Central memory CD8-positive, alpha-beta T cell (primary cell): ENCODE measurements around the gene GET3.
"Not testable (repeated sequence)": the region's sequence is repeated elsewhere in the genome, so short reads cannot be mapped to it uniquely, and the experiment has no call there.

Experiments
- ATAC-seq: fragments of 150-1000 bp; cut with Tn5 transposase; replicated peaks from 2 replicates; pipeline ENCODE4 v1.10.0; 2022; ENCODE audit warnings: mild to moderate bottlenecking, moderate FRiP score, moderate number of reproducible peaks; ENCODE audit not compliant: poor library complexity, severe bottlenecking; ENCODE audit errors: extremely low read depth
- DNase-seq, 2 donors: peaks; one replicate each; pipeline ENCODE4 v3.0.0; 2021; ENCODE audit warnings: low spot score in 2 of 2
- H3K27ac Mint-ChIP-seq: one replicate; pipeline ENCODE4 v1.8.0; 2022; ENCODE audit warnings: low read depth, mild to moderate bottlenecking, moderate library complexity, mixed read lengths
- H3K27me3 Mint-ChIP-seq: one replicate; pipeline ENCODE4 v1.8.0; 2022; ENCODE audit warnings: mixed read lengths
- H3K36me3 Mint-ChIP-seq: one replicate; pipeline ENCODE4 v1.8.0; 2022; ENCODE audit warnings: mild to moderate bottlenecking, moderate library complexity, mixed read lengths; ENCODE audit not compliant: insufficient read depth
- H3K4me1 Mint-ChIP-seq: one replicate; pipeline ENCODE4 v1.8.0; 2022; ENCODE audit warnings: mixed read lengths
- H3K4me3 Mint-ChIP-seq: one replicate; pipeline ENCODE4 v1.8.0; 2022; ENCODE audit warnings: mild to moderate bottlenecking, moderate library complexity, mixed read lengths
- H3K9me3 Mint-ChIP-seq: one replicate; pipeline ENCODE4 v1.8.0; 2022; ENCODE audit warnings: mixed read lengths

Gene GET3

GRCh38 chr19:12736995-12737834 is at the start of gene GET3:
Gene GET3, plus strand, starts transcription at chr19:12737497. Its CDS starts 9 bp downstream, at chr19:12737506.
- no peaks in the 10 kb centered on the region for H3K27me3 Mint-ChIP-seq
- H3K36me3 Mint-ChIP-seq = peaks cover 26% of the 10 kb centered on the region
- H3K4me3 Mint-ChIP-seq = peak within 1 kb of the TSS; percentile 93
- peak within 1 kb of the TSS; percentile 61 for H3K27ac Mint-ChIP-seq
- ATAC-seq (peak; percentile 88), DNase-seq (peak; percentile 54 to 72)
- H3K4me1 Mint-ChIP-seq = peaks cover 40% of the 10 kb centered on the region
- H3K9me3 Mint-ChIP-seq = no peaks in the 10 kb centered on the region

GRCh38 chr19:12689012-12689411 is 48.3 kb upstream of the GET3 start:
- H3K27ac Mint-ChIP-seq = no peak overlapping the region
- ATAC-seq (no peak), DNase-seq (no peak)
- peaks cover 2% of the 10 kb centered on the region for H3K36me3 Mint-ChIP-seq
- H3K4me3 Mint-ChIP-seq = no peak overlapping the region
- no peaks in the 10 kb centered on the region for H3K4me1 Mint-ChIP-seq
- H3K27me3 Mint-ChIP-seq = no peaks in the 10 kb centered on the region
- H3K9me3 Mint-ChIP-seq = no peaks in the 10 kb centered on the region

DNA sequence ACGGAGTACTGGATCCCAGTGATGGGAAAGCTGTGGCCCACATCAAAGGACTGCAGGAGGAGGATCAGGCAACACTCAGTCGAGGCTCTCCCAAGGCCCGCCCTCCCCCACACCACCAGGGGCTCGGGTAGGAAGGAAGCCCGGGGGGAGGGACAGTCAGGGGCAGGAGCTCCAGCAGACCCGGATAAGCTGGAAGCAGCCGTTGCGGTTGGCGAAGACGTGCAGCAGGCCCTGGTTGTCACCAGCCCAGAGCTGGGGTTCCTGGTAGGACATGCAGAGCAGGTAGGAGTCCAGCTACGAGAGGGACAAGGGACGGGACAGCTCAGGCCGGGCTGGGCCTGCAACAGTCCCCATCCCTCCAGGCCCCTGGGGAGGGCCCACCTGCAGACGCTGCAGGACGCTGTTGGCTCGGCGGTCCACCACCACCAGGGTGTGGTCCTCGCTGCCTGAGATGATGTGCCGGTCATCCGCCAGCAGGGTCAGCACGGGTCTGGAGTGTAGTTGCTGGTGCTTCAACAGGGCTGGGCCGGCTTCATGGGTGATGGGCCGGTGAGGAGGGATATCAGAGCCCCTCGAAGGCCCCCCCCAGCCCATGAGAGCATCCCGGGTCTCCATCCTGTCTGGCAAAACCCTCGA is 47.6 kb upstream of the GET3 start:
- H3K4me3 Mint-ChIP-seq = no peak overlapping the region
- H3K9me3 Mint-ChIP-seq = no peaks in the 10 kb centered on the region
- ATAC-seq (no peak), DNase-seq (no peak)
- H3K36me3 Mint-ChIP-seq = no peaks in the 10 kb centered on the region
- H3K4me1 Mint-ChIP-seq = no peaks in the 10 kb centered on the region
- H3K27me3 Mint-ChIP-seq = no peaks in the 10 kb centered on the region
- H3K27ac Mint-ChIP-seq = no peak overlapping the region

- no peak for ATAC-seq
- Mint-ChIP-seq H3K4me1 (peaks cover 1% of the 10 kb centered on the region), H3K36me3 (peaks cover 4% of the 10 kb centered on the region), H3K4me3 (no peak overlapping the region), H3K9me3 (no peaks in the 10 kb centered on the region), H3K27me3 (no peaks in the 10 kb centered on the region), H3K27ac (no peak overlapping the region)
- no peak for DNase-seq
These were observed 44.3 kb upstream of the GET3 start for GRCh38 chr19:12692960-12693359.

GRCh38 chr19:12694641-12695040 is 42.7 kb upstream of the GET3 start:
- Mint-ChIP-seq H3K4me1 (peaks cover 6% of the 10 kb centered on the region), H3K27ac (no peak overlapping the region), H3K27me3 (no peaks in the 10 kb centered on the region), H3K36me3 (peaks cover 5% of the 10 kb centered on the region), H3K4me3 (no peak overlapping the region), H3K9me3 (no peaks in the 10 kb centered on the region)
- no peak for ATAC-seq
- no peak for DNase-seq

DNA sequence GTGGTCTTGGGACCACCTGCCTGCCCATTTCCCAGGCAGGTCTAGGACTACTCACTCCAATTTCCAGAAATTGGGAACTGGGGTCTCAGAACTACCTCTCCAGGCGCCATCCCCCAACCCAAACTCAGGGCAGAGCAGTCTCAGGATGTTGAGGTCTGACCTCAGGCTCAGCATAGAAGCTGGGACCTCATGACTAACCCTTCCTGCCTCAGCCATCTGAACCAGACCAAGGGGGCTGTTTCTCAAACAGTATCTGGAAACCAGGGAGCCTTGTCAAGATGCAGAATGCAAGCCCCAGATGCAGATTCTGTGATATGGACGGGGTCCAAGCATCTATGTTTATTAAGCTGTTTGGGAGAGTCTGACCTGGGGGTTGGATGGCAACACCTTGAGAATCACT is 42.2 kb upstream of the GET3 start:
- Mint-ChIP-seq H3K4me1 (peaks cover 6% of the 10 kb centered on the region), H3K36me3 (peaks cover 5% of the 10 kb centered on the region), H3K4me3 (no peak overlapping the region), H3K27me3 (no peaks in the 10 kb centered on the region), H3K9me3 (no peaks in the 10 kb centered on the region), H3K27ac (no peak overlapping the region)
- DNase-seq (no peak), ATAC-seq (no peak)

- Mint-ChIP-seq H3K27me3 (no peaks in the 10 kb centered on the region), H3K4me1 (peaks cover 6% of the 10 kb centered on the region), H3K27ac (no peak overlapping the region), H3K4me3 (peak overlapping the region; percentile 82), H3K9me3 (no peaks in the 10 kb centered on the region), H3K36me3 (peaks cover 5% of the 10 kb centered on the region)
- DNase-seq (no peak), ATAC-seq (no peak)
These were observed 41.8 kb upstream of the GET3 start for GRCh38 chr19:12695514-12695913.

DNA sequence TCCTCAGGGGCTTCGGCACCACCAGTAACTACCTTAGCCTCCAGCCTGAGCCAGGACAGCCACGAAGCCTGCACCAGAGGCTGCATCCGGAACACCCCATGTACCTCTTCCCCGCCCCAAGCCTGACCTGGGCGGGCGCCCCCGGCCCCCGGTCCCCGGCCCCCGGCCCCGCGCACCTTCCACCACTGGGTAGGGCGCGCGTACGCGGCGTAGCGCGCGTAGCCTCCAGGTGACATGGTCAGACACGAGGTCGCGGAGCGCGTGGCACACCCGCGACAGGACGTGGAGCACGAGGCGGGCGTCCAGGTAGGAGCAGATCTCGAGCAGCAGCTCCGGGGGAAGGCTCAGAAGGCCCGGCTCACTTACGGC is 41.3 kb upstream of the GET3 start:
- Mint-ChIP-seq H3K4me3 (peak overlapping the region; percentile 82), H3K27me3 (no peaks in the 10 kb centered on the region), H3K36me3 (peaks cover 5% of the 10 kb centered on the region), H3K4me1 (peaks cover 6% of the 10 kb centered on the region), H3K9me3 (no peaks in the 10 kb centered on the region), H3K27ac (peak overlapping the region; percentile 89)
- no peak for ATAC-seq
- DNase-seq = no peak

- no peaks in the 10 kb centered on the region for H3K27me3 Mint-ChIP-seq
These were observed 40.6 kb upstream of the GET3 start, which contains the start of gene FBXW9 for GRCh38 chr19:12696366-12697335. Gene FBXW9, minus strand, starts transcription at chr19:12696631. Its CDS starts 50 bp downstream, at chr19:12696581.

GRCh38 chr19:12697425-12697824 is 39.9 kb upstream of the GET3 start:
- not testable (repeated sequence) for H3K4me1 Mint-ChIP-seq, DNase-seq, H3K27ac Mint-ChIP-seq, ATAC-seq, H3K36me3 Mint-ChIP-seq, H3K27me3 Mint-ChIP-seq, H3K9me3 Mint-ChIP-seq
- peak overlapping the region; percentile 27 for H3K4me3 Mint-ChIP-seq

More at GRCh38 chr19:12696366-12697335, 40.6 kb upstream of the GET3 start, which contains the start of gene FBXW9:
- DNase-seq (peak; percentile 95 to 99), ATAC-seq (peak; percentile 97)
- peaks cover 6% of the 10 kb centered on the region for H3K36me3 Mint-ChIP-seq
- peak within 1 kb of the TSS; percentile 82 for H3K4me3 Mint-ChIP-seq
- H3K4me1 Mint-ChIP-seq = peaks cover 6% of the 10 kb centered on the region
- H3K9me3 Mint-ChIP-seq = no peaks in the 10 kb centered on the region
- peak within 1 kb of the TSS; percentile 89 for H3K27ac Mint-ChIP-seq

GRCh38 chr19:12698138-12698537 is 39.2 kb upstream of the GET3 start:
- Mint-ChIP-seq H3K4me3 (peak overlapping the region; percentile 52), H3K27me3 (no peaks in the 10 kb centered on the region), H3K4me1 (peaks cover 6% of the 10 kb centered on the region), H3K36me3 (peaks cover 11% of the 10 kb centered on the region), H3K9me3 (no peaks in the 10 kb centered on the region), H3K27ac (no peak overlapping the region)
- no peak for DNase-seq
- no peak for ATAC-seq

- no peaks in the 10 kb centered on the region for H3K27me3 Mint-ChIP-seq
- DNase-seq = no peak
- no peak overlapping the region for H3K27ac Mint-ChIP-seq
- H3K4me1 Mint-ChIP-seq = peaks cover 6% of the 10 kb centered on the region
- H3K9me3 Mint-ChIP-seq = no peaks in the 10 kb centered on the region
- peaks cover 27% of the 10 kb centered on the region for H3K36me3 Mint-ChIP-seq
- no peak for ATAC-seq
- H3K4me3 Mint-ChIP-seq = no peak overlapping the region
These were observed 35.6 kb upstream of the GET3 start for GRCh38 chr19:12701596-12702282.
